Measurements from ENCODE around the gene KANSL1. TPM values are rescaled to one million over a fixed set of nuclear protein-coding genes. Genes with fewer than 3 reads are reported as not detected.
"Not testable (repeated sequence)": the region's sequence is repeated elsewhere in the genome, so short reads cannot be mapped to it uniquely, and the experiment has no call there.

The KANSL1 gene
- total RNA-seq, 1 donor from 2014 or later = 27.9 TPM

- no peak for DNase-seq (ENCODE audit: missing footprints)
- ATAC-seq = no peak
- intact Hi-C loops (cut with DNase I) = no loop called here
Measured at GRCh38 chr17:46020998-46021397, 172.2 kb downstream of the KANSL1 start.

- peak; percentile 37 for ATAC-seq
- no peak for DNase-seq (ENCODE audit: missing footprints)
- intact Hi-C loops (cut with DNase I) = no loop called here
Measured at GRCh38 chr17:46020023-46020761, 173.0 kb downstream of the KANSL1 start.

GRCh38 chr17:46019408-46019925, 173.8 kb downstream of the KANSL1 start:
- intact Hi-C loops (cut with DNase I); DNase-seq (ENCODE audit: missing footprints); ATAC-seq: not testable (repeated sequence)

- intact Hi-C loops (cut with DNase I) = no loop called here
- DNase-seq (ENCODE audit: missing footprints) (no peak), ATAC-seq (no peak)
Measured at GRCh38 chr17:46013502-46014165, 179.6 kb downstream of the KANSL1 start.

- ATAC-seq = no peak
- intact Hi-C loops (cut with DNase I) = no loop called here
- DNase-seq (ENCODE audit: missing footprints) = no peak
Measured at GRCh38 chr17:46013127-46013501, 180.1 kb downstream of the KANSL1 start.

GRCh38 chr17:46012506-46013079, 180.6 kb downstream of the KANSL1 start:
- DNase-seq (ENCODE audit: missing footprints) = no peak
- intact Hi-C loops (cut with DNase I) = no loop called here
- no peak for ATAC-seq

GRCh38 chr17:46011711-46012505, 181.3 kb downstream of the KANSL1 start:
- peak; percentile 31 for ATAC-seq
- no peak for DNase-seq (ENCODE audit: missing footprints)
- intact Hi-C loops (cut with DNase I) = no loop called here

GRCh38 chr17:46010597-46011186, 182.5 kb downstream of the KANSL1 start:
- no peak for ATAC-seq
- DNase-seq (ENCODE audit: missing footprints) = no peak
- intact Hi-C loops (cut with DNase I) = no loop called here

GRCh38 chr17:46009681-46010596, 183.3 kb downstream of the KANSL1 start:
- no peak for DNase-seq (ENCODE audit: missing footprints)
- intact Hi-C loops (cut with DNase I) = loop anchor here (10.0 kb wide), 1 partner anchor 275 kb away; no protein-coding TSS in a partner anchor
- no peak for ATAC-seq

GRCh38 chr17:46008591-46008990, 184.6 kb downstream of the KANSL1 start:
- intact Hi-C loops (cut with DNase I) = loop anchor here (10.0 kb wide), 1 partner anchor 276 kb away; no protein-coding TSS in a partner anchor
- ATAC-seq = no peak
- no peak for DNase-seq (ENCODE audit: missing footprints)

- DNase-seq (ENCODE audit: missing footprints) (no peak), ATAC-seq (no peak)
- intact Hi-C loops (cut with DNase I) = loop anchor here (10.0 kb wide), 1 partner anchor 277 kb away; no protein-coding TSS in a partner anchor
Measured at GRCh38 chr17:46007461-46007965, 185.7 kb downstream of the KANSL1 start.

GRCh38 chr17:46006082-46006481, 187.1 kb downstream of the KANSL1 start:
- not testable (repeated sequence) for ATAC-seq; DNase-seq (ENCODE audit: missing footprints)
- intact Hi-C loops (cut with DNase I) = loop anchor here (10.0 kb wide), 1 partner anchor 279 kb away; no protein-coding TSS in a partner anchor

- ATAC-seq (peak; percentile 39), DNase-seq (ENCODE audit: missing footprints) (no peak)
- intact Hi-C loops (cut with DNase I) = loop anchor here (2.0 to 10.0 kb wide), 3 partner anchors 38 to 281 kb away; no protein-coding TSS in a partner anchor
Measured at GRCh38 chr17:46003907-46004748, 189.1 kb downstream of the KANSL1 start.

- intact Hi-C loops (cut with DNase I) = loop anchor here (2.0 to 10.0 kb wide), 3 partner anchors 39 to 282 kb away; no protein-coding TSS in a partner anchor
- no peak for DNase-seq (ENCODE audit: missing footprints)
- no peak for ATAC-seq
Measured at GRCh38 chr17:46002973-46003316, 190.3 kb downstream of the KANSL1 start.

- intact Hi-C loops (cut with DNase I) = loop anchor here (2.0 to 10.0 kb wide), 3 partner anchors 40 to 282 kb away; no protein-coding TSS in a partner anchor
- peak; percentile 81 for ATAC-seq
- DNase-seq (ENCODE audit: missing footprints) = peak; percentile 85
Measured at GRCh38 chr17:46002311-46002972, 190.8 kb downstream of the KANSL1 start.
